Measurements from ENCODE around the gene MTIF2. TPM values are rescaled to one million over a fixed set of nuclear protein-coding genes. Genes with fewer than 3 reads are reported as not detected.
A peak's percentile ranks its signal among the peaks of the same experiment; 100 is the strongest.
"Not testable (repeated sequence)": the region's sequence is repeated elsewhere in the genome, so short reads cannot be mapped to it uniquely, and the experiment has no call there.

The MTIF2 gene
- total RNA-seq, 1 experiment from 2014 or later, result 34.7 TPM

DNA sequence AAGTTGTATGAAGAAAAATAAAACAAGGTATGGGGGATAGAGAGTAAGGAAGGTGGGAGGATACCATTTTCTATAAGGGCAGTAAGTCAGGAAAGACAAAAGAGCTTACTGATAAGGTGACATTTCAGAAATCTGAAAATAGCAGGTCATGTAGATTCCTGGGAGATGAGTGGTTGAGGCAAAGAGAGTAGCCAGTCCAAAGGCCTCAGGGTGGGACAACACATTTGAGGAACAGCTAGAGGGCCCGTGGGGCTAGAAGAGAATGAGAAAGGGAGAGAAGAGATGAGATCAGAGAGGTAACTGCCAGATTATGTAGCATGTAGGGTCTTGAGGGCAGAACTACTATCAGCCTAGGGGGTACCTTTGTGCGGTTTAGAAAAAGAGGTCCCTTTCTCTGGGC, 39.8 kb downstream of the MTIF2 start:
- H3K9ac ChIP-seq (ENCODE audit: low read length), result no peak overlapping the region
- H3K4me2 ChIP-seq (ENCODE audit: low read depth, low read length, poor library complexity, severe bottlenecking), result no peak overlapping the region
- no peak overlapping the region for H3K27ac ChIP-seq (ENCODE audit: low read length)
- H3K4me1 ChIP-seq (ENCODE audit: low read length), result peaks cover 31% of the 10 kb centered on the region
- H3K9me3 ChIP-seq (ENCODE audit: low read length), result no peaks in the 10 kb centered on the region
- H3K27me3 ChIP-seq (ENCODE audit: low read length), result no peaks in the 10 kb centered on the region
- H3K4me3 ChIP-seq (ENCODE audit: low read length), result no peak overlapping the region
- no peak overlapping the region for H2AFZ ChIP-seq (ENCODE audit: low read length)
- H3K79me2 ChIP-seq (ENCODE audit: low read length), result peaks cover 67% of the 10 kb centered on the region
- H3K9me2 ChIP-seq (replicated peaks; ENCODE audit: insufficient read depth, low read length), result 0 out of 2 replicates have a peak, but pooled peaks cover 2% of the 10 kb centered on the region
- H4K20me1 ChIP-seq (ENCODE audit: insufficient read depth, low read depth, low read length), result peaks cover 13% of the 10 kb centered on the region
- no peak for DNase-seq
- peaks cover 16% of the 10 kb centered on the region for H3K36me3 ChIP-seq (ENCODE audit: insufficient read depth, low read length)

DNA sequence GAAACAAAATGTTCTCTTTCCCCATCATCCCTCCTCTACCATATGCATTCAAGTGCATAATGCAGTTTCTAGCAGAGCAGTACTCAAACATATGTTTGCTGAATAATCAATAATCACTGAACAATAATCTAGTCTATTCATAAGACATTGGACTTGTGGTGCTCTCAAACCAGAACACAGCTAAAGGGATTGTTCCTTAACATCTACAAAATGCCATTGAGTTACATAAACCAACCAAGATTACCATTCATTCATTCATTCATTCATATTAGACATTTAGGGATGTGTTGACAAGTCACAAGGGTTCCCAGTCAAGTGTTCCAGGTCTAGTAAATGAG, 40.8 kb downstream of the MTIF2 start:
- no peak for DNase-seq
- H3K27ac ChIP-seq (ENCODE audit: low read length), result no peak overlapping the region
- H2AFZ ChIP-seq (ENCODE audit: low read length), result no peak overlapping the region
- peaks cover 23% of the 10 kb centered on the region for H3K4me1 ChIP-seq (ENCODE audit: low read length)
- peaks cover 56% of the 10 kb centered on the region for H3K79me2 ChIP-seq (ENCODE audit: low read length)
- no peak overlapping the region for H3K4me3 ChIP-seq (ENCODE audit: low read length)
- peaks cover 5% of the 10 kb centered on the region; the same call in 1 of the 2 replicates for H4K20me1 ChIP-seq (ENCODE audit: insufficient read depth, low read depth, low read length)
- H3K9me2 ChIP-seq (replicated peaks; ENCODE audit: insufficient read depth, low read length), result 0 out of 2 replicates have a peak, but pooled peaks cover 2% of the 10 kb centered on the region
- no peaks in the 10 kb centered on the region for H3K9me3 ChIP-seq (ENCODE audit: low read length)
- no peak overlapping the region for H3K9ac ChIP-seq (ENCODE audit: low read length)
- no peaks in the 10 kb centered on the region for H3K27me3 ChIP-seq (ENCODE audit: low read length)
- peaks cover 6% of the 10 kb centered on the region for H3K36me3 ChIP-seq (ENCODE audit: insufficient read depth, low read length)
- H3K4me2 ChIP-seq (ENCODE audit: low read depth, low read length, poor library complexity, severe bottlenecking), result peak overlapping the region; percentile 17

DNA sequence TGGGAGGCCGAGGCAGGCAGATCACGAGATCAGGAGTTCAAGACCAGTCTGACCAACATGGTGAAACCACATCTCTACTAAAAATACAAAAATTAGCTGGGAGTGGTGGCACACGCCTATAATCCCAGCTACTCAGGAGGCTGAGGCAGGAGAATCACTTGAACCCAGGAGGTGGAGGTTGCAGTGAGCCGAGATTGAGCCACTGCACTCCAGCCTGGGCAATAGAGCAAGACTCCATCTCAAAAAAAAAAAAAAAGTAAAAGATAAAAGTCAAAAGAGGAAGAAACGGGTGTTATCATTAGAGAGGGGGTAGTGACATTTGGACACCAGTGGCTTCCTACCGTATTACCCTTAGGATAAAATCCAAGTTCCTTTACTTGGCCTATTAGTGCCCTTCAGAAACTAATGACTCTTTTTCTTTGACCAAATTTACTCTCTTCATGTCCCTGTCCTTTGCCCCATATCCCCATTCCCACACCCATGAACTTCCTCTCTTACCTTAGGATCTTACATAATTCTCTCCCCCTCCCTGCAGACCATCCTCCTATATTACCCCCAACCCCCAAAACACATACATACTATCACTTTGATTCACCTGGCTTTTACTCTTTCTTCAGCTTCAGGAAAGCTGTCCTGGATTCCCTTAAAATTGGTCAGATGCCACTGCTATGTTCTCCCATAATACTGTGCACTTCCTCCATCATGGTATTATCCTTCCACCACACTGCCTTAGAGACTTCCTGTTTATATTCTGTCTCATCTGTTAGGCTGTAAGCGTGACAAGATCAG, 41.4 kb downstream of the MTIF2 start:
- H3K9me3 ChIP-seq (ENCODE audit: low read length); H3K36me3 ChIP-seq (ENCODE audit: insufficient read depth, low read length); H3K9ac ChIP-seq (ENCODE audit: low read length); H3K4me3 ChIP-seq (ENCODE audit: low read length); H3K9me2 ChIP-seq (replicated peaks; ENCODE audit: insufficient read depth, low read length); H3K27ac ChIP-seq (ENCODE audit: low read length); H3K27me3 ChIP-seq (ENCODE audit: low read length); H4K20me1 ChIP-seq (ENCODE audit: insufficient read depth, low read depth, low read length); H2AFZ ChIP-seq (ENCODE audit: low read length); DNase-seq: not testable (repeated sequence)
- H3K4me1 ChIP-seq (ENCODE audit: low read length), result peaks cover 27% of the 10 kb centered on the region
- H3K79me2 ChIP-seq (ENCODE audit: low read length), result peaks cover 51% of the 10 kb centered on the region
- H3K4me2 ChIP-seq (ENCODE audit: low read depth, low read length, poor library complexity, severe bottlenecking), result peak overlapping the region; percentile 17

DNA sequence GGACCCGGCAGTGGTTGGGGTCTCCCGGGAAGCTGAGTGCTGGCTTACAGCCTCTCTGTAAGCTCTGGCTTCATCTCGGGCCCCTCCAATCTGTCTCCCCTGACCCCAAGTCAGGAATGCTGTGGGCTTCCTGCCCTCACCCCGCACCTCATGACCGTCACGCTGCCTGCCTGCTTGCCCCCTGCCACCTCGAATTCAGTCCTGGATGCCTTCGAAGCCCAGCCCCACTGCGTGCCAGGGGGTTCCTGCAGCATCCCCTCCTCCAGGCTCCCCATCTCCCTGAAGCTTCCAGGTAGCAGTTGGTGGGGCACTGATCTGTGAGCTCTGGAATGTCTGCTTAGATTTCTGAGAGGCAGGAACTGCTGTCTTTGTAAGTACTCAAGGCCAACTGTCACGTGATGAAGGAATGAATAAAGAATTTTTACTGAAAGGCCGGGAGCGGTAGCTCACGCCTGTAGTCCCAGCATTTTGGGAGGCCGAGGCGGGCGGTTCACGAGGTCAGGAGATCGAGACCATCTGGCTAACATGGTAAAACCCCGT, 43.5 kb downstream of the MTIF2 start:
- Histone ChIP-seq H3K36me3 (ENCODE audit: insufficient read depth, low read length) (no peaks in the 10 kb centered on the region), H3K9me2 (replicated peaks; ENCODE audit: insufficient read depth, low read length) (0 out of 2 replicates have a peak, but pooled peaks cover 2% of the 10 kb centered on the region), H3K9me3 (ENCODE audit: low read length) (no peaks in the 10 kb centered on the region), H2AFZ (ENCODE audit: low read length) (no peak overlapping the region), H3K27me3 (ENCODE audit: low read length) (no peaks in the 10 kb centered on the region), H3K4me1 (ENCODE audit: low read length) (peaks cover 27% of the 10 kb centered on the region), H3K27ac (ENCODE audit: low read length) (no peak overlapping the region), H3K9ac (ENCODE audit: low read length) (no peak overlapping the region), H4K20me1 (ENCODE audit: insufficient read depth, low read depth, low read length) (no peaks in the 10 kb centered on the region), H3K79me2 (ENCODE audit: low read length) (peaks cover 35% of the 10 kb centered on the region), H3K4me2 (ENCODE audit: low read depth, low read length, poor library complexity, severe bottlenecking) (no peak overlapping the region), H3K4me3 (ENCODE audit: low read length) (no peak overlapping the region)
- no peak for DNase-seq

DNA sequence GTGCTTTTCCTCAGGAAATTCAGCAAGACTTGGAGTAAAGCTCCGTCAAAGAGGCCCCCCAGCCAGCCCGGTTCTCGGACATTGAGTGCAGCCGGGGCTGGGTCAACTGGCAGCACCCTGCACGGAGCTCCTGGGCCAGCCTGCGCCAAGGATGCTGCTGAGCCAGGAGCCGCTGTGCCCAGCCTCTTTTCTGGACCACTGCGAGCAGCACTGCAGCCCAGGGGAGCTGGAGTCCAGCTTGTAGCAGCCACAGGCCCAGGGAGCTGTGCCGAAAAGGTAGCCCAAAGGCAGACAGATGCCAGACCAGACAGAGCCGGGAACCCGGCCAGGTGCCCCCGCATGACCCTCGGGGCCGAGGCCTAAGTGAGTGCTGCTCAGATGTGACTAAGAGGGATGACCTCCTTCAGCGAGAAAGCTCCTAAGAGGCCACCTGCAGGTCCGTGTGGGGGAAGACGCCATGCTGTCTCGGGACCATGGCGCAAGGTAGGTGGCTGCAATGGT, 44.2 kb downstream of the MTIF2 start:
- Histone ChIP-seq H3K36me3 (ENCODE audit: insufficient read depth, low read length) (no peaks in the 10 kb centered on the region), H3K27me3 (ENCODE audit: low read length) (no peaks in the 10 kb centered on the region), H2AFZ (ENCODE audit: low read length) (no peak overlapping the region), H3K9ac (ENCODE audit: low read length) (no peak overlapping the region), H3K27ac (ENCODE audit: low read length) (no peak overlapping the region), H4K20me1 (ENCODE audit: insufficient read depth, low read depth, low read length) (no peaks in the 10 kb centered on the region), H3K4me1 (ENCODE audit: low read length) (peaks cover 23% of the 10 kb centered on the region), H3K9me2 (replicated peaks; ENCODE audit: insufficient read depth, low read length) (no peaks in the 10 kb centered on the region), H3K9me3 (ENCODE audit: low read length) (no peaks in the 10 kb centered on the region), H3K4me3 (ENCODE audit: low read length) (no peak overlapping the region), H3K79me2 (ENCODE audit: low read length) (peaks cover 28% of the 10 kb centered on the region), H3K4me2 (ENCODE audit: low read depth, low read length, poor library complexity, severe bottlenecking) (no peak overlapping the region)
- no peak for DNase-seq

DNA sequence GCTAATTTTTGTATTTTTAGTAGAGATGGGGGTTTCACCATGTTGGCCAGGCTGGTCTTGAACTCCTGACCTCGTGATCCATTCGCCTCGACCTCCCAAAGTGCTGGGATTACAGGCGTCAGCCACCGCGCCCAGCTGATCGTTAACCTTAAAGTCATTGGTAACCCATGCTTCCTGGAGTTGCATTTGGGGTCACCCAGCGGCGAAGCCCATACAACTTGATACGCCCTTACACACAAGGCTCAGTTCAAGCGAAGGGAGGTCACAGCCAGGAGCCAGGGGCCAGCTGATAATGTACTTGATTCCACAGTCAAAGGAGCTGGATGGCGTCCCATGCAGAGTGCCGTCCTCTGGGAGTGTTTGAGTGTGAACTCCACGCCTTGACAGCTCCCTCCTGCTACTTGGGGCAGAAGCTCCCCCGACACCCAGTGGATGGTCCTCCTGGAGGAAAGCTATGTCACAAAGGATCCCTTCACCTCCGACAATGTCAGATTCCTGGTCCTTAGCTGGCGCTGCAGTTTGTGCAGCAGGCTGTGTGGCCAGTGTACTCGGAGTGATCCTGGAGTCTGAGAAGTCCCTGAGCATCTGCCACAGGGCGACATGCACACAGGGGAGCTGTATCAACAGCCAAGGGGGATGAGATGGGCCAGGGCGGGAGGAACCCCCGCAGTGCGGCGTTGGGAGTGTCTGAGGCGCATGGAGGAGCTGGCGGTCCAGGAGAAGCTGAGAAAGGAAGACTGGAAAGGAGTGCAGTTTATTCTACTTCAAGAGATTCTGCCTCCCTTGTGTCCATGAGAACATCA, 44.9 kb downstream of the MTIF2 start:
- no peaks in the 10 kb centered on the region for H3K36me3 ChIP-seq (ENCODE audit: insufficient read depth, low read length)
- H3K27ac ChIP-seq (ENCODE audit: low read length), result peak overlapping the region; percentile 79; the same call in 1 of the 2 replicates
- H3K4me2 ChIP-seq (ENCODE audit: low read depth, low read length, poor library complexity, severe bottlenecking), result no peak overlapping the region
- H2AFZ ChIP-seq (ENCODE audit: low read length), result no peak overlapping the region
- H3K4me3 ChIP-seq (ENCODE audit: low read length), result no peak overlapping the region
- H3K4me1 ChIP-seq (ENCODE audit: low read length), result peaks cover 21% of the 10 kb centered on the region
- H3K27me3 ChIP-seq (ENCODE audit: low read length), result no peaks in the 10 kb centered on the region
- peaks cover 24% of the 10 kb centered on the region for H3K79me2 ChIP-seq (ENCODE audit: low read length)
- no peak for DNase-seq
- H3K9ac ChIP-seq (ENCODE audit: low read length), result peak overlapping the region; percentile 70
- H3K9me2 ChIP-seq (replicated peaks; ENCODE audit: insufficient read depth, low read length), result no peaks in the 10 kb centered on the region
- no peaks in the 10 kb centered on the region for H4K20me1 ChIP-seq (ENCODE audit: insufficient read depth, low read depth, low read length)
- H3K9me3 ChIP-seq (ENCODE audit: low read length), result no peaks in the 10 kb centered on the region

DNA sequence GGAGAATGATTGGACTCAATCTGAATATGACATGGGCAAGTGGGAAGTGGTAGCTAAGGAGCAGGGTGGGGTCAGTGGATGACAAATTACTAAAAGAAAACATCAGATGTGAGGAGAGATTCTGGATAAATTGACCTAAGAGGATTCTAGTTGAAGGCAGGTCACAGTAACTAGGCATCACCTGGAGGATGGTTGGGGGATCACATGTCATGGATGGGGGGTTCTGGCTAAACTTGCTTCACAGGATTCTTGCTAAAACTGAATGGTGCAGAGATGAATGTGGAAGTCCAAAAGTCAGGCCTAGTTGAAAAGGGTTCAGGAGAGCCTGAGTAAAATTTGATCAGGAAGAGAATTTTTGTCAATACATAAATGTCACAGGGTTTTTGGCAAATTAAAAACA, 55.2 kb downstream of the MTIF2 start:
- no peaks in the 10 kb centered on the region for H4K20me1 ChIP-seq (ENCODE audit: insufficient read depth, low read depth, low read length)
- H3K9ac ChIP-seq (ENCODE audit: low read length), result no peak overlapping the region
- H3K79me2 ChIP-seq (ENCODE audit: low read length), result peaks cover under 1% of the 10 kb centered on the region; the same call in 1 of the 2 replicates
- peaks cover 9% of the 10 kb centered on the region for H3K4me1 ChIP-seq (ENCODE audit: low read length)
- no peaks in the 10 kb centered on the region for H3K9me2 ChIP-seq (replicated peaks; ENCODE audit: insufficient read depth, low read length)
- no peak overlapping the region for H3K4me2 ChIP-seq (ENCODE audit: low read depth, low read length, poor library complexity, severe bottlenecking)
- no peak overlapping the region for H3K27ac ChIP-seq (ENCODE audit: low read length)
- H3K27me3 ChIP-seq (ENCODE audit: low read length), result no peaks in the 10 kb centered on the region
- no peaks in the 10 kb centered on the region for H3K9me3 ChIP-seq (ENCODE audit: low read length)
- DNase-seq, result no peak
- H3K36me3 ChIP-seq (ENCODE audit: insufficient read depth, low read length), result no peaks in the 10 kb centered on the region
- H2AFZ ChIP-seq (ENCODE audit: low read length), result no peak overlapping the region
- no peak overlapping the region for H3K4me3 ChIP-seq (ENCODE audit: low read length)

DNA sequence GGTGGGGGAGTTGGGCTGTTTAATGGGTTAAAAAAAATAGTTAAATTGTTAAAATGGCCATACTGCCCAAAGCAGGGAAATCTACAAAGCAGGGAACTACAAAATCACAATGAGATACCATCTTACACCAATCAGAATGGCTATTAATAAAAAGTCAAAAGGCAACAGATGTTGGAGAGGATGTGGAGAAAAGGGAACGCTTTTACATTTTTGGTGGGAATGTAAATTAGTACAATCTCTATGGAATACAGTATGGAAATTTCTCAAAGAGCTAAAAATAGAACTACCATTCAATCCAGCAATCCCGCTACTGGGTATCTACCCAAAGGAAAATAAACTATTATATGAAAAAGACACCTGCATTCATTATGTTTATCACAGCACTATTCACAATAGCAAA, 64.1 kb downstream of the MTIF2 start:
- H3K79me2 ChIP-seq (ENCODE audit: low read length), result no peaks in the 10 kb centered on the region
- H3K9me2 ChIP-seq (replicated peaks; ENCODE audit: insufficient read depth, low read length), result no peaks in the 10 kb centered on the region
- no peak overlapping the region for H3K27ac ChIP-seq (ENCODE audit: low read length)
- H3K27me3 ChIP-seq (ENCODE audit: low read length), result no peaks in the 10 kb centered on the region
- H4K20me1 ChIP-seq (ENCODE audit: insufficient read depth, low read depth, low read length), result no peaks in the 10 kb centered on the region
- no peak overlapping the region for H3K4me2 ChIP-seq (ENCODE audit: low read depth, low read length, poor library complexity, severe bottlenecking)
- H2AFZ ChIP-seq (ENCODE audit: low read length), result no peak overlapping the region
- H3K9me3 ChIP-seq (ENCODE audit: low read length), result peaks cover 4% of the 10 kb centered on the region; the same call in 1 of the 2 replicates
- DNase-seq, result no peak
- no peak overlapping the region for H3K4me3 ChIP-seq (ENCODE audit: low read length)
- no peaks in the 10 kb centered on the region for H3K4me1 ChIP-seq (ENCODE audit: low read length)
- peaks cover 9% of the 10 kb centered on the region; the same call in 1 of the 2 replicates for H3K36me3 ChIP-seq (ENCODE audit: insufficient read depth, low read length)
- H3K9ac ChIP-seq (ENCODE audit: low read length), result no peak overlapping the region

Data from Karpas-422 (cell line).